Putamen (tissue), 1 donor: ENCODE results near the gene WNT9A.

Source experiments
- DNase-seq: peaks from one replicate; pipeline ENCODE4 v3.0.0-alpha.2; 2016; ENCODE audit warnings: low spot score

Gene WNT9A

DNA sequence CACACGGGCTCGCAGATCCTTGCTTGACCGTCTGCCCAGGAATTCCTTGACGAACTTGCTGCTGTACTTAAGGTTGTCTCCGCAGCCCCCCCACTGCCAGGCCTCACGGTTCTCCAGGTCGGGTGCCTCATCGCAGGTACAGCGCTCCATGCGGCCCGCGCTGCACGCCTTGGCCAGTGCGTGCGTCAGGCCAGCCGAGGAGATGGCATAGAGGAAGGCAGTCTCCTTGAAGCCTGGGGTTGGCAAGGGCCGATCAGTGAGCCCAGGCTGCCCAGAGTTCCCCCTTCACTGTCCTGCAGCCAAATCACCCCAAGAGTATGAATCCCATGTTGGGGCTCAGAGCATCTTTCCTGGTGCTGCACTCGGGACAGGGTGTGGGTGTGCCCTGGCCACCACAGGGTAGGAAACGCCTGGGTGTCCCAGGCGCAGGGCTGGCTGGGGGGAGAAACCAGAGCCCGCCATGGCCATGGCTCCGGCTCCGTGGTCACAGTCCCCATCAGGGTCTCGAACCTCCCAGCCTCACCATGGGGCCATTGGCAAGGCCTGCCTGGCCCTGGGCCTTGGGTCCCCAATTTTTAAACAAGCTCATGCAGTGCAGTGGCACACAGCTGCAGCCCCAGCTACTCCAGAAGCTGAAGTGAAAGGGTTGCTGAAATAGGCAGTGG is 23.4 kb downstream of the WNT9A start:
- no peak for DNase-seq

DNA sequence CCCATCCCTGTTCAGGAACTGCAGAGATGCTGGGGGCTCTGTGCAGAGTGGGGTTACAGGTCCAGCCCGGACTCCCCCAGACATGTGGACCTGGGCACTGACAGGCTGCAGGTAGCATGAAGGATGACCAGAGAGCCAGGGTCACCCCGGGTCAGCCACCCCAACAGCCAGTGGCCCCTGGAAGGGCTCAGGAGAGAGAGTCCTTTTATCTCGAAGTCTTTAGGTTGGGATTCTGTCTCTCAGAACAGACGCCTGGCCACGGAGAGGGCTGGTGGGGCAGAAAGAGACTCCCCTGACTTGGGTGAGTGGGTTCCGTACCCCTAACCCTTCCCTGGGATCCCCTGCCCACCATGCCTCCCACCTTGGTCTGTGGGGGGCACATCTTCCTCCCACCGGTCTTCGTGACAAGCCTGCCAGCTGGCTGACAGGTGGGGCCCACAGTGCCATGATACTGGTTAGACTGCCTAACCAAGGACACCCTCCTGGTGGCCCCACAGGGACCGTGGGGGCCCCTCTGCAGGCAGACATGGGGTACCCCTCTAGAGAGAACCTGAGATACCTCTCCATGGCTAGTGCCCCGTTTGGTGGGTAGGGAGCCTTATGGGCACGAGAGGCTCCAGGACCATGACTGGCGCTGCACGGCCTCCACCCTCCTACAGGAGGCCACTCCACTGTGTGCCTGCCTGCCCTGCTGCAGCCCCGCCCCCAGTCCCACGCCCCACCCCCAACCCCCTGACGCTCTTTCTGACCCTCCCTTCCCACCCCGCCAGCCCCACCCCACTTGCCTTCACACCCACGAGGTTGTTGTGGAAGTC is 24.2 kb downstream of the WNT9A start:
- no peak for DNase-seq

DNA sequence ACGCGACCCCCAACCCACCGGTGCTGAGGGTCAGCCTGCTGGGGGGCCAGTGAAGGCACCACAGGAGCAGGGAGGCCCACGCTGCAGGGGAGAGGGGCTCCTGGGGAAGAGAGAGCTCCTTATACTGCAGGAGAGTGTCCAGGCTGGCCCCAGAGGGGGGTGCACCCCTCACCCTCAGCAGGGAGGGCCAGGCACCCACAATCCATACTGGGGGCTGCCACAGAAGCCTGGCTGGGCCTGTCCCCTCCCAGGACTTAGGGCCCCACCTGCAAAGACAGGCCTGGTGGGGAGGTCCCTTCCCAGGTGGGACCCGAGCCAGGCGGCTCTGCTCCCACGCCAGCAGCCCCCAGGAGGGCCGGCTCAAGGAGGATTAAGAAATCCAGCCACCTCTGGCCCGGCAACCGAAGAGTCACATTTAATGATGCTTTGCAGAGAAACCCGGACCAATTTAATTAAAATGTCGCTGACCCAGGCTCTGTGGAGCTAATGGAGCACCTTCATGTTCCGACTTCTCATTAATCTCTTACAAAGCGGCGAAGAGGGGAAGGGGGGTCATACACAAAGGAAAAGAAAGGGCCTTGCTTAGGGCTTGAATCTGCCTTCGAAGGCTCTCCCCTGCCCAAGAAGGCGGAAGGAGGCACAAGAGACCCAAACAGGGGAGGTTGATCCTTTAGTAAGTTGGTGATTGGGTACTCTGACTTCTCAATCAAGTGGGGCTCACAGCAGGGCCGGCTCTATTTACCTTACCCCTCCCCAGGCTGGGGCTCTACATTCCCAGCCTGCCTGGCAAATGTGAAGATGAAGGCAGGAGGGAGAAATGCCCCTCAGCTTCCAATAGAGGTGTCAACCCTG is 25.0 kb downstream of the WNT9A start:
- DNase-seq, result no peak

DNA sequence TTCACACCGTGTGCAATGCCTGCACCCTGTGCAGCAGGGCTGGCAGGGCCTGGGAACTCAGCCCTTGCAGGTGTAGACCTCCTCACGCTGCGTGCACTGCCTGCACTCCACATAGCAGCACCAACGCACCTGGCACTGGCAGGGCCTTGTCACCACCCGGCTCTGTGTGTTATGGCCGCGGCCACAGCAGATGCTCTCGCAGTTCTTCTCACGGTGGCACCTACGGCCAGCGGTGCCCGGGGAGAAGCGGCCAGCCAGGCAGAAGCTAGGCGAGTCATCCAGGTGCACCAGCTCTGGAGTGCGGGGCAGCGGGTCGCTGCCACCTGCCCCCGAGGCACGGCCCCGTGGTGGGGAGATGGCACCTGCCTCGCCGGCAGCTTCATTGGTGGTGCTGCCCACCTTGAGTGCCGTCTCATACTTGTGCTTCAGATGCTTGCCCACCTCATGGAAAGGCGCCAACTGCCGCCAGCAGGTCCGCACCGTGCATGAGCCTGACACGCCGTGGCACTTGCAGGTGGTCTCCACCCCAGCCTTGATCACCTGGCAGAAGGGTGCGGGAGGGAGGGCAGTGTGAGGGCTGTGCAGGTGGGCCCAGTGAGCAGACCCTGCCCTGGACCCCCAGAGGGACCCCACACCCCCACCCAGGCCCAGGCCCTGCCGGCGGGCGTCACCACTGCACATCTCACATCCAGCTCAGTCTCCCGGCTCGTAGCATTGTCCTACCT is 26.1 kb downstream of the WNT9A start:
- DNase-seq, result no peak

DNA sequence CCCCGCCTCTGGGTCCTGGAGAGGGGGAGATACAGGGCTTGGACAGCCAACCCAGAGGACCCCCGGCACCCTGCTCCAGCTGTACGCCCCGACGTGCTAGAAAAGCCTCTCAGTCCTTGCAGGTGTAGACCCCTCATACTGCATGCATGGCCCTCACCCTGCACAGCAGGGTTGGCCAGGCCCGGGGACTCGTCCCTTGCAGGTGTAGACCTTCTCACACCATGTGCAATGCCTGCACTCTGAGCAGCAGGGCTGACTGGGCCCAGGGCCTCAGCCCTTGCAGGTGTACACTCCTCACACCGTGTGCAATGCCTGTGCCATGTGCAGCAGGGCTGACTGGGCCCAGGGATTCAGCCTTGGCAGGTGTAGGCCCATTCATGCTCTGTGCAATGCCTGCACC is 26.8 kb downstream of the WNT9A start:
- DNase-seq, result no peak

DNA sequence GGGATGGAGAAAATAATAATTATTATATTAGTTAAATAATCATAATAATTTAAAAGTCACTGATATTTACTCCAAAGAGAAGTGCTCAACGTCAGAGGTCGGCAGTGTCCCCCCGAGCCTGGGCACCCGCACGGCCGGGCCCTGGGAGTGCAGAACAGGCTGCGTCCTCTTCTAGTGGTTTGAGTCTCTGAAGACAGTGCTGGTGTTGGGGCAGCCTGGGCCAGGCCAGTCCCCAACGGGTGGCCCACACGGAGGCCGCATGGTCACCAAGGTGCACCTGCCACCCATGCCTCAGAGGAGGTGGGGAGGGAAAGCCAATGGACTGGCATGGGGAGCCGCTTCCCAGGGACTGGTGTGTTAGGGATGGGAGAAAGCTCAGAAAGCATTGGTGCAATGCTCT is 27.3 kb downstream of the WNT9A start:
- no peak for DNase-seq

DNA sequence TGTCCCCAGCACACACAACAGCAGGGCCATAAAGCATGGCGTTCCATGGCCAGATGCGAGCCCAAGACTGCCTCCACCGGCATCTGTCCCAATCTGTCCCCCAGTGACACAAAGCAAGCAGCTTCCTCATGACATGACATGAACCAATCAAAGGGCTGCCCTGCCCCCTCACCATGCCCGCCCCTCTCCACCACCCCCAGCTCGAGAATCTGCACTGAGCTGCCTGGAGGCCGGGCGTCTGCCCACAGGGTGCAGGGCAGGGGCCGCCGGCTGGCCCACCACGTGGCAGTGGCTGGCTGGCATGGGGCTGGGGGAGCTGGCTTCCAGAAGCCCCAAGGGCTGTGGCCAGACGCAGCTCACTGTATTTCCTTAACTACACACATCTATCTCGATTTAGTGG is 27.8 kb downstream of the WNT9A start:
- DNase-seq, result peak; percentile 29

DNA sequence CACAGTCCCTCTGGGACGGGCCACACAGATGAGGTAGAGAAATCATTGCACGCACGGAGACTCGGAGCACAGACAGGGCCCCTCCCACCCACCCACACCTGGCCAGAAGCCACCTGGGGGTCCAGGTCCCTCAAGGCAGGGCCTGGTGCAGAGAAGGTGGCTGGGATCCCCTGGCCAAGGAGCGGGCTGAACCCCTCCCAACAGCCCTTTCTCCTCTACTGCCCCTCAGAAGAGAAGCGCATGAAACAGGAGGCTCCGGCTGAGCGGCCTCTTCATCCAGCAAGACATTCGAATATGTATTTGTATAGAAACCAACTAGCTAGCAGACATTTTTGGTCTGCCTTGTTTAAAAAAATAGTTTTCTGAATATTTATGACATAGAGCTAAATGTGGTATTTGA is 29.0 kb downstream of the WNT9A start:
- DNase-seq, result no peak

DNA sequence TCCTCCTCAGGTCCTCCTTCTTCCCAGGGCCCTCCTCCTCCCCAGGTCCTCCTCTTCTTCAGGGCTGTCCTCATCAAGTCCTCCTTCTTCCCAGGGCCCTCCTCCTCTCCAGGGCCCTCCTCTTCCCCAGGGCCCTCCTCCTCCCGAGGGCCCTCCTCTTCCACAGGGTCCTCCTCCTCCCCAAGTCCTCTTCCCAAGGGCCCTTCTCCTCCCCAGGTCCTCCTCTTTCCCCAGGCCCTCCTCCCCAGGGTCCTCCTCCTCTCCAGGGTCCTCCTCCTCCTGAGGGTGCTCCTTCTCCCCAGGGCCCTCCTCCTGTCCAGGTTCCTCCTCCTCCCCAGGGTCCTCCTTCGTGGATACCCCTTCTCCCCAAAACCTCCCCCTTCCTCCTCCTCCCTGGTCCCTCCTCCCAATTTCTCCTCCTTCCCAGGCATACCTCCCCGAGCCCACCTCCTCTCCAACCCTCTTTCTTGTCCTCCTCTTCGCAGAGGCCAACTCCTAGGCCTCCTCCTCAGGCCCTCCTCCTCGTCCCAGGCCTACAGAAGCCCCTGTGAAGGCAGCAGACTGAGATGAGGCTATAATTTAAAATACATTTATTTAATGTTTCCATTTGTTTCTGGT is 29.5 kb downstream of the WNT9A start:
- no peak for DNase-seq

DNA sequence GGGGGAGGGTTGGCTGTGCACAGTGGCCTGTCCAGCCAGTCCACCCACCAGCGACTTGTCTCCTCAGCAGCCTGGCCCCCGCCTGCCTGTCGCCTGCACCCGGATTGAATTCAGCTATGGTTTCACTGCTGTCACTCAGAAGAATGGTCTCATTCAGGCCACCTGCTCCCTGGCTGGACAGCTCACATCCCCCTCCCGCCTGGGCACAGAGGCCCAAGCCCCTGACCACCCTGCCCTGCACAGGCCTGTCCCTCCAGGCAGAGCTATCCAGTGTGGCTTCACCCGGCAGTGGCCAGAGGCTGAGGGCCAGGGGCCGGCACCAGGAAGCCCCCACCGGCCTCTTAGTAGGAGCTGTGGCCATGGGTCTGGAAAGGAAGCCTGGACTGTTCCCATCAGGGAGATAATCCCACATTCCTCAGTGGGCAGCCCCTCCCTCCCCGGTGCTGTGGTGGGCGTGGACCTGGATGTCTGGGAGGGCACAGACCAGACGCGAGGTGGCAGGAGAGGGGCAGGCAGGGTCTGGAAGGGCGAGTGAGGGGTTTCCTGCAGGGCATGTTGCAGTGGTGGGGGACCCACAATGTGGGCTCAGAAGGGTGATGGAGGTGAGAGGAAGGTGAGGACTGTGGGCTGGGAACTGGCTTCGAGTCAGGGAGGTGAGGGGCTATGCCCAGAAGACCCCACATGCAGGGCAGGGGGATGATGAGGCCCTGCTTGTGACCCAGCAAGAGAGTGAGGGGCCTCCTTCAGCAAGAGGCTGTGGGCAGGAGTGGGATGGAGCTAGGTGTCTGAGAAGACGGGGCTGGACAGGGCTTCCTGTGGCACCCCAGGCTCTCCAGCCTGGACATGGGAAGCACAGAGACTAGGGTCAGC is 30.4 kb downstream of the WNT9A start:
- peak; percentile 65 for DNase-seq

DNA sequence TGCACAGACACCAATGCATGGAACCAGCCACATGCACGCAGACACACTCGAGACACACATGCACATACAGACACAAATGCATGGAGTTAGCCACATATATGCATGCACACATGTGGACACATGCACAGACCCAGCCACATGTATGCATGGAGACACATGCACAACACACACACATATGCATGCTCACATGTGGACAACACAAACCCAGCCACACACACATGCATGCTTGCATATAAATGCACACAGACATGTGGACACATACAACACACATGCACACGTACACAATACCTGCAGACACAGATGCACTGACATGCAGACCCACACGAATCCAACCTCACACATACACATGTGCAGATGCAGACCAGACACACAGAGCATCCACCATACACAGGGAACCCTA is 31.1 kb downstream of the WNT9A start:
- DNase-seq, result no peak

DNA sequence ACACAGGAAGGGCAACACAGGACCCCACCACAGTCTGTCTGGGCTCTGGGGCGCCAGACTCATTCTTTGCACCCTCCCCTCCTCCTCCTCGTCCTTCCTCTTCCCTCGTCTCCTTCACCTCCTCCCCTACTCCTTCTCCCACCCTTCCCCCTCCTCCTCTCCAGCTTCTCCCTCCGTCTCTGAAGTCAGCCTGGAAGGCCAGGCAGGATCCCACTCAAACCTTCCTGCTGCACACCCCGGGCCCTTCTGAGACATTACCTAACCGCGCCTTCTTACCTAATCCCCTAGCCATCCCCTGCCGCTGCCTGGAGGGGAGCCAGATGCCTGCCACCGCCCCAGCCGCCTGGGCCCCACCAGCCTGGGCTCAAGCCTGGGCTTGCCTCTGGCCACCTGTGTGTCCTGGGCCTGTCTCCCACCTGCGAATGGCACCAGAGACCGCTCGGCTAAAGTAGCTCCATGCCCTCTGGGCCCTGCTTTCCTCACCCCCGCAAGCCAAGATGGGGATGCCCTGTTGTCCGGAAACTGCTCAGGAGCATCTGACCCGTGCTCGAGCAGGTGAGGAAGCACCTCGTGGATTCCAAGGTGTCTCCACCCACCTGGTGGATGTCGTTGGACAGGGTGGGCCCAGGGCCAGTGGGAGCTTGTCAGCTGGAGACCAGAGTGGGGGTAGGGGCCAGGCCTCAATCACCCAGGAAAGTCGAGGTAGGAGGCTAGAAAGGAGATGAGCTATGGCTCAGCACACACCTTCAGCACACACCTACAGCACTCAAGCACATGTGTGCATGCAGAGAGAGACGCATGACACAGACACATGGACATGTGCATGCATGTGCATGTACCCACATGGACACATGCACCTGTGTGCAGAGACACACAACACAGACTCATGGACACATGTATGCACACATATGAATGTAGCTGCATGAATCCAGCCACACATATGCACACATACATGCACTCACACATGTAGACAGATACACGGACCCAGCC is 31.9 kb downstream of the WNT9A start:
- DNase-seq, result no peak

DNA sequence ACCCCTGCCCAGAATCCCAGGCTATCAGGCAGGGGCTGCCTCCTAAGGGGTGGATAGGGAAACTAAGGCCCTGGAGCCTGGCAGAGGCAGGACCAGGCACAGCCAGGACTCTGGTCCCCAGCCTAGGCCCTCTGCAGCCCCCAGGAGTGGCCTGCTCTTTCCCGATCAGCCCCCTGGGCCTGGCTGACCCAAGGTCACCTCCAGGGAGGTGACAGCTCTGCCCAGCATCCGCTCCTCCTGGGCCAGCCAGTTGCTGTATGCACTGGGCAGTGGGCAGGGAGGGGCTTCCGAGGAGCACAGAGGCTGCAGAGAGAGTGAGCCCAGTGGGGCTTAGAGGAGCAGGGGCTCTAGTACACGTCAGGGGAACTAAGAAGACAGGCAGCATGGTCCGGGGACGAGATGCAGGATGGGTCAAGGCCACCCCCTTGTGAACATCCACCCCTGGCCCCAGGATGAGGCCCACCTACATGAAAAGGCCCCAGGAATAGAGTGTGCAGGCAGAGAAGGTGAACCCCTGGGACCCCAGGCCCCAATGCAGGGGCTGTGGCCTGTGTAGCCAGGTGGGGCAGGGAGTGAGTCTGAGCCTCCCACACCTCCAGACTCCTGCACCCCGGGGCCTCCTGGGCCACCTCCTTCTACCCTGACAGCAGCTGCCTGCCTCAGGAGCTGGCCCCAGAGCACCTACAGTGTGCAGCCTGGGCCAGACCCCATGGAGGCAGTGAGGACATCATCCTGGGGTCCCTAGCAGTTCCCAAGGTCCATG is 32.8 kb downstream of the WNT9A start:
- DNase-seq, result no peak

DNA sequence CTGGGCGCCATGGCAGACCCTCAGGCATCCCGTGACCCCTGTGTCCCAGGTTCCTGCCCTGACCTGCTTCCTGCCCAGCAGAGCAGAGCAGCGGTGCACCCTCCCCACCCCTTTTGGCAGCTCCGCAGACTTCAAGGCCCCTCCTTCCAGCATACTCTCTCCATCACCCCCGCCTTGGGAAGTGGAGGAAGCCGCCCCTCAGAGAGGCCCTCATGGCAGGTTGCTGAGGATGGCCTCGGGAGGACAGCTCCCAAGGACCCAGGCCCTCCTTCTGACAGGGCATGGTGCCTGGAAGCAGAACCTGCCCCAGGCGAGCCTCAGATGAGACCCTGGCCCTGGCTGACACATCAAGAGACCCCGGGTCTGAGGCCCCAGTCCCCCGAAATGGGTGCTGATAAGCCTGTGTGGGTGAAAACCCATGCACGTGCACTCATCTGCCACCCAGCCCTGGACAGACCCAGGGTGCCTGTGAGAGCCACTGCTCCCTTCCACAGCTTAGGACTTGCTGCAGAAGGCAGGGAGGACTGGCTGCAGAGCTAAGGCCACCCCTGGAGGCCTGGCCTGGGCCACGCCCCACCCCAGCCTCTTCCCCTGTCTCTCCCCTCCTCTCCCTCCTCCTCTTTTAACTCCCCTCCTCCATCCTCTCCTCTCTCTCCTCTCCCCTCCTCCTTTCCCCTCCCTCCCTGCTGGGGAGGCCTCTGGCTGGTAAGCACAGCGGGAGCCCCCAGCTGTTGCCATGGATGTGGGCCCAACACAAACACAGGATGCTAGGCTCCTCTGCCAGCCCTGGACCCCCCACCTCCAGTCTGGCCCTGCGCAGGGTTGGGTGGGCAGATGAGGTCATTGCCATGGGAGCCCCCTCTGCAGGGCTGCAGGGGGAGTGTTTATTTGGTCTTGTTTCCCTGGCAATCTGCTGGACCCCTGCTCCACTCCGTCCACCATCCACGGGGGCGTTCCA is 33.7 kb downstream of the WNT9A start:
- DNase-seq, result no peak

DNA sequence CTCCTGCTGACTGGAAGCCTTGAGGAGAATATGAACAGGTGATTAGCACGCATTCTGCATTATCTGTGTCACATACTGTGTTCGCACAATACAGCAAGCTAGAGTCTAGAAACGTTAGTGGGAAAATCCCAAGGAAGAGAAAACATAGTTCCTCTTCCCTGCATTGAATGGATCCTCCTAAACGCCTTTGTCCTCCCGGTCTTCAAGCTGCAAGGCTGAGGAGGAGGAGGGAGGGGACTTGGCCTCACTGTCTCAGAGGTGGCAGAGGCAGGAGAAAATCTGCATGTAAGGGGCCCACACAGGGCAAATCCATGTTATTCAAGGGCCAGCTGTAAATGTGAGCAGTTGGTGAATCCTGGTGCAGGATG is 34.4 kb downstream of the WNT9A start:
- DNase-seq, result no peak

DNA sequence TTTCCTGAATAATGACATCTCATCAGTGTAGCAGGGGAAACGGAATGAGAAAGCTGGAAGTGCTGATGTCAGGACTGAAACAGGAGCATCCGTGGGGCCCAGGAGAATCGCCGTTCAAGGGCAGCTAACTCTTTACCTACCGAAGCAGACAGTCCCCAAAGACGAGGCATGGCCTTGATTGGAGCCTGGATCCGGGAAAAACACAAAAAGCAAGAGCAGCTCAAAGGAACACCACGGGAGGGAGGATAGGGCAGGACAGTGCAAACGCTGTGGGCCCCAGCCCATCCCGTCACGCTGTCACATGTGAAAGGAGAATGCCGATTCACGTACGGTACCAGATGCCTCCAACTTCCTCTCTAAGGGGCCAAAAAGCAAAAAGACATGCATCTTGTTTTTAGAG is 34.9 kb downstream of the WNT9A start:
- DNase-seq, result no peak

DNA sequence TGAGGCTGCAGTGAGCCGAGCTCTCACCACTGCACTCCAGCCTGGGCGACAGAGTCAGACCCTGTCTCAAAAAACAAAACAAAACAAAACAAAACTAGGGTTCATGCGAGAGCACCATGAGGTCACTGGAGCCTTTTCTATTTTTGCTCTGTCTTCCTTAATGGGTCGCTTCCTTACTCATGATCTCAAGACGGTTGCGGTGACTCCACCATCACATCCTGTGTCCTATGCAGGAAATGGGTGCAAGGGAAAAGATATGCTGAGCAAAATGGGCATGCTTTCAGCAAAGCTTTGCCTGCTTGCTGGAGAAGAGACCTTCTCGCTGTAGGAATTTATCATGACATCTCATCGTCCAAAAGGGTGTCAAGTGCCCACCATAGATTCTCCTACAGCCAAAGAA is 36.4 kb downstream of the WNT9A start:
- no peak for DNase-seq
